Measurements from ENCODE around the gene DXO. TPM values are rescaled to one million over a fixed set of nuclear protein-coding genes. Genes with fewer than 3 reads are reported as not detected.

The DXO gene
- total RNA-seq, 4 donors from 2014 or later, result 21.3 to 36.4 (median 33.9) TPM

GRCh38 chr6:31948753-31949413 lies 23.1 kb downstream of the DXO start:
- H3K27ac ChIP-seq, result no peak overlapping the region
- TF ChIP-seq CTCF (IDR thresholded peaks at IDR 0.05) (no peak), POLR2A (IDR thresholded peaks at IDR 0.05) (no peak)
- 78 to 89% methylated on average over 6 of the region's 6 CpGs for WGBS, 2 donors
- intact Hi-C loops (cut with DNase I), result no loop called here
- no peak overlapping the region for H3K4me3 ChIP-seq (replicated peaks in 1 of 3)
- no peak for DNase-seq
- peaks cover 0 to 19% of the 10 kb centered on the region in 2 donors for H3K4me1 ChIP-seq
- no peaks in the 10 kb centered on the region for H3K27me3 ChIP-seq
- H3K9me3 ChIP-seq, result no peaks in the 10 kb centered on the region
- H3K36me3 ChIP-seq, result peaks cover 18 to 25% of the 10 kb centered on the region in 2 donors

- no peak for DNase-seq
- no peak overlapping the region for H3K4me3 ChIP-seq (replicated peaks in 1 of 3)
- H3K36me3 ChIP-seq, result peaks cover 13 to 20% of the 10 kb centered on the region in 2 donors
- intact Hi-C loops (cut with DNase I), result no loop called here
- WGBS, 2 donors, result 79 to 84% methylated on average over 5 of the region's 5 CpGs
- H3K9me3 ChIP-seq, result no peaks in the 10 kb centered on the region
- peaks cover 0 to 19% of the 10 kb centered on the region in 2 donors for H3K4me1 ChIP-seq
- no peak for TF ChIP-seq POLR2A (IDR thresholded peaks at IDR 0.05)
- no peak for TF ChIP-seq CTCF (IDR thresholded peaks at IDR 0.05)
- no peak overlapping the region for H3K27ac ChIP-seq
- H3K27me3 ChIP-seq, result no peaks in the 10 kb centered on the region
These were observed 23.6 kb downstream of the DXO start for GRCh38 chr6:31948306-31948705.

GRCh38 chr6:31947864-31948263 lies 24.1 kb downstream of the DXO start:
- DNase-seq, result no peak
- 81 to 95% methylated on average over 4 of the region's 4 CpGs for WGBS, 2 donors
- no peak overlapping the region for H3K27ac ChIP-seq
- TF ChIP-seq CTCF (IDR thresholded peaks at IDR 0.05), result no peak
- TF ChIP-seq POLR2A (IDR thresholded peaks at IDR 0.05), result no peak
- no peaks in the 10 kb centered on the region for H3K9me3 ChIP-seq
- peaks cover 0 to 19% of the 10 kb centered on the region in 2 donors for H3K4me1 ChIP-seq
- H3K4me3 ChIP-seq (replicated peaks in 1 of 3), result no peak overlapping the region
- peaks cover 11 to 15% of the 10 kb centered on the region in 2 donors for H3K36me3 ChIP-seq
- intact Hi-C loops (cut with DNase I), result no loop called here
- no peaks in the 10 kb centered on the region for H3K27me3 ChIP-seq

- Histone ChIP-seq H3K27me3 (no peaks in the 10 kb centered on the region), H3K9me3 (no peaks in the 10 kb centered on the region), H3K4me3 (replicated peaks in 1 of 3) (no peak overlapping the region), H3K27ac (no peak overlapping the region), H3K4me1 (peaks cover 0 to 19% of the 10 kb centered on the region in 2 donors), H3K36me3 (peaks cover 9 to 11% of the 10 kb centered on the region in 2 donors)
- TF ChIP-seq CTCF (IDR thresholded peaks at IDR 0.05) (no peak), POLR2A (IDR thresholded peaks at IDR 0.05) (no peak)
- intact Hi-C loops (cut with DNase I), result no loop called here
- WGBS, 2 donors, result 73 to 84% methylated on average over 9 to 24 of the region's 24 CpGs
- no peak for DNase-seq
These were observed 24.8 kb downstream of the DXO start for GRCh38 chr6:31947070-31947675.

- H3K9me3 ChIP-seq, result no peaks in the 10 kb centered on the region
- peak overlapping the region in 2 of 3 donors; percentile 74 to 87 for H3K27ac ChIP-seq
- H3K4me1 ChIP-seq, result peaks cover 0 to 19% of the 10 kb centered on the region in 2 donors
- no peaks in the 10 kb centered on the region for H3K27me3 ChIP-seq
- H3K36me3 ChIP-seq, result peaks cover 2 to 4% of the 10 kb centered on the region in 2 donors
- no peak for TF ChIP-seq POLR2A (IDR thresholded peaks at IDR 0.05)
- TF ChIP-seq CTCF (IDR thresholded peaks at IDR 0.05), result no peak
- WGBS, 2 donors, result 71 to 79% methylated on average over 11 of the region's 11 CpGs
- no peak for DNase-seq
- intact Hi-C loops (cut with DNase I), result no loop called here
- H3K4me3 ChIP-seq (replicated peaks in 1 of 3), result peak overlapping the region in 1 of 3 donors; percentile 12
These were observed 25.5 kb downstream of the DXO start for GRCh38 chr6:31946370-31946885.

Measured in thyroid gland (tissue), 4 donors.